Mucosa of descending colon (tissue), 3 donors: Measurements from ENCODE around the gene RILPL2. TPM values are rescaled to one million over a fixed set of nuclear protein-coding genes. Genes with fewer than 3 reads are reported as not detected.
A peak's percentile ranks its signal among the peaks of the same experiment; 100 is the strongest.
"Not testable (repeated sequence)": the region's sequence is repeated elsewhere in the genome, so short reads cannot be mapped to it uniquely, and the experiment has no call there.

Experiments
- ATAC-seq: fragments of 200-7000 bp; cut with Tn5 transposase; one replicate; pipeline ENCODE4 v1.9.1; 2020; ENCODE audit warnings: mild to moderate bottlenecking, moderate library complexity
- DNase-seq, 3 donors: peaks; one replicate each; pipeline ENCODE4 v3.0.0-alpha.2; 2020
- H3K36me3 ChIP-seq: fragments of 200-600 bp; one replicate; pipeline ENCODE4 v1.8.0; 2021; ENCODE audit warnings: low read depth, mild to moderate bottlenecking
- H3K4me1 ChIP-seq: fragments of 200-600 bp; one replicate; pipeline ENCODE4 v1.8.0; 2021; ENCODE audit warnings: low read depth, mild to moderate bottlenecking
- H3K4me3 ChIP-seq: fragments of 200-600 bp; one replicate; pipeline ENCODE4 v1.8.0; 2021; ENCODE audit warnings: mild to moderate bottlenecking
- H3K9me3 ChIP-seq: fragments of 200-600 bp; one replicate; pipeline ENCODE4 v1.8.0; 2021; ENCODE audit warnings: mild to moderate bottlenecking
- CTCF ChIP-seq: fragments of 200-600 bp; IDR thresholded peaks from one replicate; pipeline ENCODE4 v1.8.0; 2022; ENCODE audit warnings: antibody characterized with exemption, mild to moderate bottlenecking
- intact Hi-C, 2 donors: fragments of 100-400 bp; cut with DNase I in 1 of 2; cut with micrococcal nuclease in 1 of 2; formaldehyde crosslinking; loops; one replicate each; pipeline versions ENCODE4 v1.11.0 to v1.11.1; 2022; cut with DNase I, micrococcal nuclease
- long read RNA-seq, 2 donors: library from polyadenylated mRNA; unstranded; transcript quantifications; one replicate each; pipeline ENCODE4 v2.0.0, GENCODE V29; 2019 to 2021
- total RNA-seq, 3 donors: library from RNA; stranded (reverse); fragmentation: NEBNext Ultra II Directional in 2 of 3; extraction: Animal tissue kit (Norgen Biotek cat#: 25700) in 2 of 3; gene quantifications; one replicate each; pipeline versions ENCODE4 v1.2.1 to v1.2.4, GENCODE V29; 2021 to 2023
- donor health status: DM: no; HTN: no; CAD: no; lungs with moderate emphysema.
- donor health status: DM: no; HTN: no; CAD: no.
- donor health status: DM: no; HTN: yes; CAD: no.

RILPL2 gene
- total RNA-seq = 1 to 10 TPM in 2 of 3 donors, under 1 TPM in 1; 0.72 to 4.3 (median 1.6) TPM
- long read RNA-seq, donor 1, full-length matches to known transcripts = 24 of 41 reads
- long read RNA-seq, donor 1, partial matches to known transcripts = 6 of 41 reads
- long read RNA-seq, donor 1, other reads (novel, unspliced or antisense) = 11 of 41 reads
- long read RNA-seq, donor 2, full-length matches to known transcripts = 3 of 5 reads
- long read RNA-seq, donor 2, partial matches to known transcripts = 0 of 5 reads
- long read RNA-seq, donor 2, other reads (novel, unspliced or antisense) = 2 of 5 reads

- intact Hi-C loops = no loop called here
- ATAC-seq = peak; percentile 97
- Histone ChIP-seq H3K4me1 (no peaks in the 10 kb centered on the region), H3K9me3 (no peaks in the 10 kb centered on the region), H3K36me3 (no peaks in the 10 kb centered on the region), H3K4me3 (peak within 1 kb of the TSS; percentile 46)
- TF ChIP-seq CTCF = no peak
- DNase-seq = peak; percentile 90 to 95 (median 92)
These were observed at the start of gene RILPL2 for GRCh38 chr12:123436017-123436964. Gene RILPL2 (minus strand): TSS chr12:123436684. CDS start chr12:123436420, 264 bp downstream.

GRCh38 chr12:123485756-123486155 lies 49.3 kb upstream of the RILPL2 start:
- H3K36me3 ChIP-seq = no peaks in the 10 kb centered on the region
- no peak for ATAC-seq

GRCh38 chr12:123483602-123484248 lies 47.2 kb upstream of the RILPL2 start:
- no peak overlapping the region for H3K4me3 ChIP-seq
- DNase-seq (no peak), ATAC-seq (no peak)
- no peaks in the 10 kb centered on the region for H3K36me3 ChIP-seq
- no peak for TF ChIP-seq CTCF
- intact Hi-C loops = no loop called here
- H3K4me1 ChIP-seq = no peaks in the 10 kb centered on the region
- H3K9me3 ChIP-seq = no peaks in the 10 kb centered on the region

More at GRCh38 chr12:123485756-123486155, 49.3 kb upstream of the RILPL2 start:
- no peak for DNase-seq
- Histone ChIP-seq H3K4me1 (no peaks in the 10 kb centered on the region), H3K9me3 (no peaks in the 10 kb centered on the region), H3K4me3 (no peak overlapping the region)
- TF ChIP-seq CTCF = no peak
- intact Hi-C loops = no loop called here

GRCh38 chr12:123482876-123483275 lies 46.4 kb upstream of the RILPL2 start:
- ATAC-seq = no peak
- TF ChIP-seq CTCF = no peak
- H3K4me3 ChIP-seq = no peak overlapping the region
- intact Hi-C loops = no loop called here
- no peak for DNase-seq
- H3K4me1 ChIP-seq = no peaks in the 10 kb centered on the region
- no peaks in the 10 kb centered on the region for H3K36me3 ChIP-seq
- H3K9me3 ChIP-seq = no peaks in the 10 kb centered on the region

- ATAC-seq, H3K36me3 ChIP-seq, intact Hi-C loops, DNase-seq, H3K4me3 ChIP-seq, H3K4me1 ChIP-seq, H3K9me3 ChIP-seq: not testable (repeated sequence)
These were observed 44.8 kb upstream of the RILPL2 start for GRCh38 chr12:123481251-123481650.
